ENCODE results near the gene ARSB. TPM values are rescaled to one million over a fixed set of nuclear protein-coding genes. Genes with fewer than 3 reads are reported as not detected.

The ARSB gene
- total and polyA plus RNA-seq, 10 of the 15 experiments (the other 5 are each of a cell fraction or from before 2014, with no cell fraction given), result 1.2 to 8.2 (median 6.1) TPM

GRCh38 chr5:79007872-79008271 is 22.8 kb upstream of the ARSB start:
- no peak overlapping the region for H3K4me3 ChIP-seq
- FAIRE-seq (no peak), ATAC-seq (no peak), DNase-seq (ENCODE audit: low read depth, low spot score) (no peak)
- no peaks in the 10 kb centered on the region for H3K4me1 ChIP-seq (ENCODE audit: control insufficient read depth, insufficient read depth, low read length)
- CTCF ChIA-PET, result interaction anchor here (1.7 to 6.7 kb wide), 3 partner anchors 15 to 125 kb away, joined by 3 to 104 read pairs (median 13); no protein-coding TSS in a partner anchor
- no peak overlapping the region for H2AFZ ChIP-seq (ENCODE audit: control insufficient read depth, low read depth, low read length)
- H3K4me2 ChIP-seq (ENCODE audit: control insufficient read depth, insufficient read depth), result no peak overlapping the region
- 100% methylated on average over 3 of the region's 3 CpGs for WGBS (ENCODE audit: insufficient coverage, insufficient replicate concordance, low lambda C conversion rate, missing lambda C conversion rate)
- peaks cover 0 to 1% of the 10 kb centered on the region in 2 experiments; a peak in 1 of 4 replicates for H3K27me3 ChIP-seq (replicated peaks in 1 of 2; ENCODE audit: control insufficient read depth in 2 of 2, insufficient read depth in 2 of 2, low read length in 1 of 2)
- RAD21 ChIA-PET (ENCODE audit: unreplicated experiment), result interaction anchor here (1.1 kb wide), 1 partner anchor 125 kb away, joined by 3 read pairs; no protein-coding TSS in a partner anchor
- H3K27ac ChIP-seq (ENCODE audit: control insufficient read depth, insufficient read depth), result no peak overlapping the region
- H3K36me3 ChIP-seq (ENCODE audit: control insufficient read depth in 2 of 2, insufficient read depth in 2 of 2, low read length in 1 of 2), result no peaks in the 10 kb centered on the region
- no peaks in the 10 kb centered on the region for H3K79me2 ChIP-seq (ENCODE audit: control insufficient read depth, insufficient read depth, low read length)
- BruUV-seq (replicated peaks), result no TSS peak
- intact Hi-C loops (cut with micrococcal nuclease; ENCODE audit: unreplicated experiment), result no loop called here
- POLR2A ChIA-PET, result interaction anchor here (1.2 kb wide), 1 partner anchor 23 kb away, joined by 5 read pairs; the partner anchor contains the start of gene ARSB
- TF ChIP-seq HDAC2 (IDR thresholded peaks at IDR 0.05) (no peak), DPF2 (IDR thresholded peaks at IDR 0.05) (no peak), NFXL1 (IDR thresholded peaks at IDR 0.05; ENCODE audit: borderline replicate concordance) (no peak), HCFC1 (IDR thresholded peaks at IDR 0.05; ENCODE audit: low read length) (no peak), ZNF207 (IDR thresholded peaks at IDR 0.05; ENCODE audit: borderline replicate concordance) (no peak), HDAC6 (IDR thresholded peaks at IDR 0.05; ENCODE audit: unreplicated experiment) (no peak), ZNF384 (IDR thresholded peaks at IDR 0.05; ENCODE audit: borderline replicate concordance, low read depth, low read length) (no peak)
- TF ChIP-seq, protein P1, sequence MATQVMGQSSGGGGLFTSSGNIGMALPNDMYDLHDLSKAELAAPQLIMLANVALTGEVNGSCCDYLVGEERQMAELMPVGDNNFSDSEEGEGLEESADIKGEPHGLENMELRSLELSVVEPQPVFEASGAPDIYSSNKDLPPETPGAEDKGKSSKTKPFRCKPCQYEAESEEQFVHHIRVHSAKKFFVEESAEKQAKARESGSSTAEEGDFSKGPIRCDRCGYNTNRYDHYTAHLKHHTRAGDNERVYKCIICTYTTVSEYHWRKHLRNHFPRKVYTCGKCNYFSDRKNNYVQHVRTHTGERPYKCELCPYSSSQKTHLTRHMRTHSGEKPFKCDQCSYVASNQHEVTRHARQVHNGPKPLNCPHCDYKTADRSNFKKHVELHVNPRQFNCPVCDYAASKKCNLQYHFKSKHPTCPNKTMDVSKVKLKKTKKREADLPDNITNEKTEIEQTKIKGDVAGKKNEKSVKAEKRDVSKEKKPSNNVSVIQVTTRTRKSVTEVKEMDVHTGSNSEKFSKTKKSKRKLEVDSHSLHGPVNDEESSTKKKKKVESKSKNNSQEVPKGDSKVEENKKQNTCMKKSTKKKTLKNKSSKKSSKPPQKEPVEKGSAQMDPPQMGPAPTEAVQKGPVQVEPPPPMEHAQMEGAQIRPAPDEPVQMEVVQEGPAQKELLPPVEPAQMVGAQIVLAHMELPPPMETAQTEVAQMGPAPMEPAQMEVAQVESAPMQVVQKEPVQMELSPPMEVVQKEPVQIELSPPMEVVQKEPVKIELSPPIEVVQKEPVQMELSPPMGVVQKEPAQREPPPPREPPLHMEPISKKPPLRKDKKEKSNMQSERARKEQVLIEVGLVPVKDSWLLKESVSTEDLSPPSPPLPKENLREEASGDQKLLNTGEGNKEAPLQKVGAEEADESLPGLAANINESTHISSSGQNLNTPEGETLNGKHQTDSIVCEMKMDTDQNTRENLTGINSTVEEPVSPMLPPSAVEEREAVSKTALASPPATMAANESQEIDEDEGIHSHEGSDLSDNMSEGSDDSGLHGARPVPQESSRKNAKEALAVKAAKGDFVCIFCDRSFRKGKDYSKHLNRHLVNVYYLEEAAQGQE (IDR thresholded peaks at IDR 0.05; ENCODE audit: low read depth, low read length), result no peak
- H3K9ac ChIP-seq (ENCODE audit: control insufficient read depth, insufficient read depth, low read length), result no peak overlapping the region
- in situ Hi-C loops (cut with MboI), result no loop called here
- peaks cover 2% of the 10 kb centered on the region; the same call in 1 of the 3 replicates for H3K9me3 ChIP-seq (replicated peaks; ENCODE audit: control insufficient read depth, insufficient read depth, low read length)
- SMC1A ChIA-PET (ENCODE audit: uncharacterized antibody, unreplicated experiment), result interaction anchor here (0.9 to 3.1 kb wide), 5 partner anchors 11 to 125 kb away, joined by 3 to 12 read pairs (median 4); no protein-coding TSS in a partner anchor
- no peaks in the 10 kb centered on the region for H4K20me1 ChIP-seq (ENCODE audit: control insufficient read depth, insufficient read depth)

Measured in GM12878 (cell line).